DMS114 treated with DMSO at 0.1 percent for 48 hours (cell line): ENCODE measurements around the gene CSTF3.
"Not testable (repeated sequence)": the region's sequence is repeated elsewhere in the genome, so short reads cannot be mapped to it uniquely, and the experiment has no call there.

ENCODE experiments used
- DNase-seq: peaks from one replicate; lab custom pipeline; 2025; ENCODE audit not compliant: unreplicated experiment; lab: John Stamatoyannopoulos, UW

Gene CSTF3

DNA sequence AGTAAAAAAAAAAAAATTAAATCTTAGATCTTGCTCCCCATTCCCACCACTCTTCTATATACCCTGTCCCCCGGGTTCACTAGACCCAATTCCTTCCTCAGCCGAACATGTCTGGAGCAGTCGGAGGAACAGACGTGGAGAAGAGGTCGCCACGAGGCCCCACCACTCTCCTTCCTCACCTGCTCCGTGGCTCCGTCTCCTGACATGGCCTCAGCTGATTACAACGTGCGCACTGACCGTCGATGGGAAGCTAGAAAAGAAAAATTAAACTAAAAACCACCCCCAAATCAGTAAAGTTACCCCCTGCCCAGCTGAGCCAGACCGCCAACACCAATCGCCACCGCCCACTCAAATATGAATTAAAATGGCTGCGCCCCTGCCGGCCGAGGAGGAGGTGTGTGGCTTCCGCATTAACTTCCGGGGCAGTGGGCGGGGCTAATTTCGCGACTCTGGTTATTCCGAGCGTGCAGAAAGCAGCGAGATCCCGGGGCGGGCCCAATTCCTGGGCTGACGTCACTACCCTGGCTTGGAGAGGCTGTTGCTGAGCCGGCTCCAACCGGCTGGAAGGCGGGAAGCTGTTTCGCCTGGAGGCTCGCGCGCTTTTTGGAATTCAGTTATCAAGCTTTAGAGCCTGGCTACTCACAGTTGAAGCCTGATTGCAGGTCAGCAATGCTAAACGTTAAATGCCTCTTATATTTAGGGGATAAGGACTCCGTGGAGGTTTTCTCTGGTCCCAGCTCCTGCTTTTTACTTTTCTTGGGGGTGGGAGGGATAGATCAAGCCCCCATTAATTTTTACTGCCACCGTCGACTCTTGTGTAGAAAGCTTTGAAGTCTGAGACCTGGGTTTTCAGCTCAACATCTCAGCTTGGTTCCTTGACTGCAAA is at the start of gene CSTF3:
Gene CSTF3 (minus strand): TSS at position 361 of the 886 bp plus-strand sequence. CDS start 155 bp downstream, at position 206.
- DNase-seq: peak; percentile 88

GRCh38 chr11:33208150-33208549 is 46.9 kb upstream of the CSTF3 start:
- no peak for DNase-seq

GRCh38 chr11:33207408-33207985 is 46.2 kb upstream of the CSTF3 start:
- DNase-seq: no peak

DNA sequence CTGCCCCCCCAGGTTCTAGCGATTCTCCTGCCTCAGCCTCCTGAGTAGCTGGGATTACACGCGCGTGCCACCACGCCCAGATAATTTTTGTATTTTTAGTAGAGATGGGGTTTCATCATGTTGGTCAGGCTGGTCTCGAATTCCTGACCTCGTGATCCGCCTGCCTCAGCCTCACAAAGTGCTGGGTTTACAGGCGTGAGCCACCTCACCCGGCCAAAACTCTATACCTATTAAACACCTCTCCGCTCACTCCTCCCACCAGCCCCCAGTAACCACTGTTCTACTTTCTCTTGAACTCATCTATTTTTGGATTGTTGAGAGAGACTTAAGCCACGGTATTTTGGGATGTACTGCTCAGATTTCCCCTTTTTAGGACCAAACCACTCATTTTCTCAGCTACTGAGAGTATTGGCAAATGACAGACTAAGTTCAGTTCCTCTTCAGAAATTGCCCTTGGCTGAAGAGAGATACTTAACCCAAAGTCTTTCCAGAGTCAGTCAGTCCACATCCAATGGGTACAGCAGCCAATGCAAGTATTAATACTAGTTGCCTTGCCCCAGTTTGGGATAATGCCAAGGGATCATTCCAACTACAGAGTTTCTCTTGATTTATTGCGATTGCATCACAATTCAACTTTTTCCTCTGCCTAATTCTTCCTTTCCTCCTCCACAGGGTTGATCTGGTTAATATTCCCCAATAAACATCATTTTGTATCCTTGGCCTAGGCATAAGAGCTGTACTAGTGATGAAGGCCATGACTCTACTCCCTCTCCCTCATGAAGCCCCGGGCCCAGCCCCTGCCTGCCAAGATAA is 36.8 kb upstream of the CSTF3 start:
- DNase-seq: no peak

- DNase-seq: no peak
Measured at GRCh38 chr11:33195462-33196173, 34.3 kb upstream of the CSTF3 start.

DNA sequence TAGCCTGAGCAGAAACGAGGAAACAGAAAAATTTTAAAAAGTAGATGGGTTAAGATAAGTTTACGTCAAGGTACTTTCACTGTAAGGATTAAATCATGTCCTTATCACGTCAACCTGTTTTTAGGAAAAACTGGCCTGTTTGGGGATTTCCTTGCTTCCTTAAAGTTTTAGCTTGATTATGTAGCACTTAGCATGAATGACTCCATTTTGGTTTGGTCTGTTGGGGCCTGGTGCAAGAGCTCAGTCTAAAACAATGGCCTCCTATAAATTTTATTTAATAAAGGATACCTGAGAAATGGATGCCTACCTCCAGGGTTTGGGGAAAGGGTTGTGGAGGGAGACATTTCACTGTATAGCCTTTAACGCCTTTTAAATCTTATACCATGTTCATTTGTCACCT is 33.2 kb upstream of the CSTF3 start:
- DNase-seq: no peak

GRCh38 chr11:33191467-33191866 is 30.2 kb upstream of the CSTF3 start:
- no peak for DNase-seq

GRCh38 chr11:33187998-33188722 is 26.9 kb upstream of the CSTF3 start:
- DNase-seq: no peak

GRCh38 chr11:33185756-33186155 is 24.5 kb upstream of the CSTF3 start:
- no peak for DNase-seq

DNA sequence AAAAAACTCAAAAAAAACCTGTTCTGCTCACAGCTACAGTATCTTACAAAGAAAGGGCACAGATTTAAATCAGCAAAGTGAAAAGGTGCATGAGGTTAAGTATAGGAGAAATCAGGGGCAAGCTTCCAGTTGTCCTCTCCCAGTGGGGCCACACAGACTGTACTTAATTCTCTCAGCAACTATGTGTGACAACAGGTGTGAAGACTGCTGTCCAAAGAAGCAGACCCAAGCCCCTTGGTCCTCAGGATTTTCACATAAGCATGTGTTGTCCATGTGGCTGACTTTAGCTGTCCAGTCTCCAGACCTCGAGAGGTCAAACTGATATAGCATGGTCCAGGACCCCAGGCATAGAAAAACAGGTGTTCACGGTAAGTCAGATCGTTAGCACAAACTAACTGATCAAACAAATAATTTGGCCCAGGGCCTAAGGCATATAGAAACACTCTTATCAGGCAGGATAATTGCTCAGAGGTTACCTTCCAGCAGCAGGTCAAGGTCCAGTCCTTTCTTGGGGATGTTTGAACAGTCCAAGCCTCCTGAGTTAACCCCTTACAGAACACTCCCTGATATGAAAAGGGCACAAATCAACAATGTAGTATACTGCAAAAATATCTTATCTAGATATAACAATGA is 21.1 kb upstream of the CSTF3 start:
- no peak for DNase-seq

DNA sequence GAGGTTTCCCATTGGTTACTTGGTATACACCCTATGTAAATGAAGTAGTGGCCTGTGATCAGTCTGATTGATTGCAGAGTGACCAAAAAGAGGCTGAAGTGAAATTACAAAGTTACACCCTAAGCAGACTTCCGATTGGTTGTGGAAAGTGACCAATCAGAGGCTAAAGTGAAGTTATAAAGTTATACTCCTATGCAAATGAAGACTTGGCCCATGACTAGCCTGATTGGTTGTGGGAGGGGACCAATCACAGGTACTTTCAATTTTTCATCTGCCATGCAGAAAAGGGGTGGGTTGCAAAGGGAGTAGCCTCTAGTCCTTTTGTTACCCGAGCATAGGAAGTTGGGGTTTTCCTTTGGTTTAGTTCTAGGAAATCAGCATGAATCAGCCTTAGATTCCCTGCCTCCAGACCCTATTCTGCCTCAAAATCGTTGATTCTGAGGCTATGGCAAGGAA is 18.1 kb upstream of the CSTF3 start:
- DNase-seq: no peak

DNA sequence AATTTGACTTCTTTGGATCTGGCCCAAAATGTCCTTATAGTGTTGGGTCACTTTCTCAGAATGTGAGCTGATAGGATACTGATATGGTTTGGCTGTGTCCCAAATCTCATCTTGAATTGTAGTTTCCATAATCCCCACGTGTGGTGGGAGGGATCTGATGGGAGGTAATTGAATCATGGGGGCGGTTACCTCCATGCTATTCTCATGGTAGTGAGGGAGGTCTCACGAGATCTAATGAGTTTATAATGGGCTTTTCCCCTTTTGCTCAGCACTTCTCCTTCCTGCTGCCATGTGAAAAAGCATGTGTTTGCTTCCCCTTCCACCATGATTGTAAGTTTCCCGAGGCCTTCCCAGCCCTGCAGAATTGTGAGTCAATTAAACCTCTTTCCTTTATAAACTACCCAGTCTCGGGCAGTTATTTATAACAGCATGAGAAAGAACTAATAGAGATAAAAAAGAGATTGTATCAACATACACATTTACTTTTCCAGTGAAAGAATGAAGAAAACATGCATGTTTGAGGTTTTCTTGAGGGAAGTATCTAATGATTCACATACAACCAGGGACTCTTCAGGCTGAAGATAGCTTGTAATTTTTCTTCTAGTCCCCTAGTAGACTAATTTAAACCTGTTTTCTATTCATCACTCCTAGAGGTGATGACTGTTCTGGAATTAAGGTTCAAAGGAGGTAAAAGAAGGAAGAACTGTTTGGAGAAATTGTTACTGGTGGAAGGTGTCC is 17.3 kb upstream of the CSTF3 start:
- no peak for DNase-seq

- DNase-seq: no peak
Measured at GRCh38 chr11:33177676-33178336, 16.5 kb upstream of the CSTF3 start.

DNA sequence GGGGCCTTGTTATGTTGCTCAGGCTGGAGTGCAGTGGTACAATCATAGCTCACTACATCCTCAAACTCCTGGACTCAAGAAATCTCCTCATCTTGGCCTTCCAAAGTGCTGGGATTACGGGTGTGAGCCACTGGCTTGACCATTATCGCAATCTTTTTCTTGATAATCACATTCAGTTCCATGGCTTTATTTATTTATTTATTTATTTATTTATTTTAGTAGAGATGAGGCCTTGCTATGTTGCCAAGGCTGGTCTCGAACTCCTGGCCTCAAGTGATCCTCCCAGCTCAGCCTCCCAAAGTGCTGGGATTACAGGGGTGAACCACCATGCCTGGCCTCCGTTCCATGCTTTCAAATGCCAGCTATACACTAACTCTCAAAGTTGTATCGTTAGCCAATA is 15.5 kb upstream of the CSTF3 start:
- not testable (repeated sequence) for DNase-seq

DNA sequence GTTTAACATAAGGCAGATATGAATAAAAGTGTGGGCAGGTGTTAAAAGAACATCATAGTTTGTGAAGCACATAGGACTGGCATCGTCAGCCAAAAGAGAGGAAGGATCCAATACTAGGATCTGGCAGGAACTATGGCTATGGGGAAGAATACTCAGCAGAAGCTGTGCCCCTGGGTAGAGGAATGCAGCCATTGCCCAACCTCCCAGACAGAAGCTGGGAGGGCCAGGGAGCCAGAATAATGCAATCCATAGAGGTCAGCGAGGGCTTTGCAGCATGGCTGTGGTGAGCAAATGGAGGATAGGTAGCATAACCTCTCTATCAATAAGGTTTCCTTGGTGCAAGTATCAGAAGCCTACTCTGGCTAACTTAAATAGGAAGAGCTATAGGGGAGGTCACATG is 11.7 kb upstream of the CSTF3 start:
- no peak for DNase-seq

DNA sequence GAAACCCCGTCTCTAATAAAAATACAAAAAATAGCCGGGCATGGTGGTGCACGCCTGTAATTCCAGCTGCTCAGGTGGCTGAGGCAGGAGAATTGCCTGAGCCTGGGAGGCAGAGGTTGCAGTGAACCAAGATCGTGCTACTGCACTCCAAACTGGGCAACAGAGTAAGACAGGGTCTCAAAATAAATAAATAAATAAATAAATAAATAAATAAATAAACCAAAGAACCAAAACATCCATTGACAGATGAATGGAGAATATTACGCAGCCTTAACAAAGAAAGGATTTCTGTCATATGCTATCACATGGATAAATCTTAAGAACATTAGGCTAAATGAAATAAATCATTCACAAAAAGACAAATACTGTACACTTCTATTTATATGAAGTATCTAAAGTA is 11.1 kb upstream of the CSTF3 start:
- no peak for DNase-seq

- DNase-seq: no peak
Measured at GRCh38 chr11:33171251-33171650, 10.0 kb upstream of the CSTF3 start.

GRCh38 chr11:33168709-33169200 is 7.5 kb upstream of the CSTF3 start:
- DNase-seq: no peak
